ENCODE measurements around the gene KRT40.
"Not testable (repeated sequence)": the region's sequence is repeated elsewhere in the genome, so short reads cannot be mapped to it uniquely, and the experiment has no call there.

KRT40 gene

GRCh38 chr17:41013181-41013580 lies 29.1 kb upstream of the KRT40 start:
- H3K27me3 ChIP-seq (ENCODE audit: control insufficient read depth, insufficient read depth, low read length), result no peaks in the 10 kb centered on the region
- no peak for DNase-seq (ENCODE audit: low read depth, low spot score)
- no peaks in the 10 kb centered on the region for H3K9me3 ChIP-seq (ENCODE audit: control insufficient read depth, insufficient read depth, low read length)
- H3K27ac ChIP-seq (ENCODE audit: low read length), result no peak overlapping the region
- WGBS (ENCODE audit: insufficient coverage, insufficient read length), result no CpG with 5 or more reads among the region's 3 CpGs
- H3K36me3 ChIP-seq (ENCODE audit: control insufficient read depth, insufficient read depth, low read length), result no peaks in the 10 kb centered on the region
- H3K4me1 ChIP-seq (ENCODE audit: control insufficient read depth, insufficient read depth, low read length), result peaks cover 6% of the 10 kb centered on the region
- H3K4me3 ChIP-seq (ENCODE audit: low read length), result no peak overlapping the region

GRCh38 chr17:41012326-41013120 lies 28.4 kb upstream of the KRT40 start:
- Histone ChIP-seq H3K27ac (ENCODE audit: low read length) (no peak overlapping the region), H3K4me1 (ENCODE audit: control insufficient read depth, insufficient read depth, low read length) (peaks cover 6% of the 10 kb centered on the region), H3K9me3 (ENCODE audit: control insufficient read depth, insufficient read depth, low read length) (no peaks in the 10 kb centered on the region), H3K36me3 (ENCODE audit: control insufficient read depth, insufficient read depth, low read length) (no peaks in the 10 kb centered on the region), H3K4me3 (ENCODE audit: low read length) (no peak overlapping the region), H3K27me3 (ENCODE audit: control insufficient read depth, insufficient read depth, low read length) (no peaks in the 10 kb centered on the region)
- 100% methylated on average over 1 of the region's 6 CpGs for WGBS (ENCODE audit: insufficient coverage, insufficient read length)
- no peak for DNase-seq (ENCODE audit: low read depth, low spot score)

DNA sequence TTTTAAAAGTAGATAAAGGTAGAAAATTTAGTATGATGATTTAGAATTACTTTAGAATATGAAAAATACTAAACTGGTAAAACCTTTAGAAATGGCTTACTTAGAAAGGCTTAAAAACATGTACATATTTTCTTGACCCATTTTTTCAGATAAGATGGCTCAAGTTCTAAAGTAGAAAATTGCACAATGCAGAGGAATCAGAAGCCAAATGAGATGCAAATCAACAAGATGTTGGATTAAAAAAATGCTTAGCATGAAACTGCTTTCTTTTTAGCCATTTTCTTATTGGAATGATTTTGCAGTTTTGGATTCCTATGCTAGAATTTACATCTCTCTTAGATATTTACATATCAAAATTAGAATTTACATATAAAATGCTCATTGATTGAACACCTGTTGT lies 26.3 kb upstream of the KRT40 start:
- no peak for DNase-seq (ENCODE audit: low read depth, low spot score)
- Histone ChIP-seq H3K9me3 (ENCODE audit: control insufficient read depth, insufficient read depth, low read length) (no peaks in the 10 kb centered on the region), H3K36me3 (ENCODE audit: control insufficient read depth, insufficient read depth, low read length) (no peaks in the 10 kb centered on the region), H3K4me1 (ENCODE audit: control insufficient read depth, insufficient read depth, low read length) (peaks cover 6% of the 10 kb centered on the region), H3K27me3 (ENCODE audit: control insufficient read depth, insufficient read depth, low read length) (no peaks in the 10 kb centered on the region), H3K27ac (ENCODE audit: low read length) (no peak overlapping the region), H3K4me3 (ENCODE audit: low read length) (no peak overlapping the region)

- Histone ChIP-seq H3K27me3 (ENCODE audit: control insufficient read depth, insufficient read depth, low read length) (no peaks in the 10 kb centered on the region), H3K27ac (ENCODE audit: low read length) (no peak overlapping the region), H3K9me3 (ENCODE audit: control insufficient read depth, insufficient read depth, low read length) (no peaks in the 10 kb centered on the region), H3K4me1 (ENCODE audit: control insufficient read depth, insufficient read depth, low read length) (peaks cover 6% of the 10 kb centered on the region), H3K4me3 (ENCODE audit: low read length) (no peak overlapping the region), H3K36me3 (ENCODE audit: control insufficient read depth, insufficient read depth, low read length) (no peaks in the 10 kb centered on the region)
- WGBS (ENCODE audit: insufficient coverage, insufficient read length), result no CpG with 5 or more reads among the region's 1 CpG
- DNase-seq (ENCODE audit: low read depth, low spot score), result no peak
Observed at GRCh38 chr17:41009936-41010335, 25.8 kb upstream of the KRT40 start.

DNA sequence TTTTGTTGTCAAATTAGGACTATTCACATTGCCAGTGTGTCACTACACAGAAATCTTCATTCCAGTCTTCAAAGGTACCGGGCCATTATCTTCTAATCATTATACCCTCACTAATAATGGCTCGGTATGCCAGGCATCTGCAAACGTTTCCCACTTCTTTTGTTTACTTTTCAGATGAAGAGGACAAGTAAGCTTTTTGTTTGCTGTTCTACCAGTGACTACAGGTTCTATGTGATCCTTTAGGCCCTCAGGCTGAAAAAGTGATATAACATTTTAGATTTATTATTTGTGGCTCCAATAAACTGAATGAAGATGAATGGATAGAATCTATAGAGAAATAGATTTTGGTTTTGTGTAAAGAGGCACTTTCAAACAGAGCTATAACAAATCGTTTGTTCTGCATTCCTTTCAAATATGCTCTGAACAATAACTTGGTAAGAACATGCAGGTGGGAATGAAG lies 25.2 kb upstream of the KRT40 start:
- WGBS (ENCODE audit: insufficient coverage, insufficient read length), result no CpG with 5 or more reads among the region's 4 CpGs
- H3K27ac ChIP-seq (ENCODE audit: low read length), result no peak overlapping the region
- no peak overlapping the region for H3K4me3 ChIP-seq (ENCODE audit: low read length)
- H3K27me3 ChIP-seq (ENCODE audit: control insufficient read depth, insufficient read depth, low read length), result no peaks in the 10 kb centered on the region
- H3K9me3 ChIP-seq (ENCODE audit: control insufficient read depth, insufficient read depth, low read length), result no peaks in the 10 kb centered on the region
- H3K36me3 ChIP-seq (ENCODE audit: control insufficient read depth, insufficient read depth, low read length), result no peaks in the 10 kb centered on the region
- H3K4me1 ChIP-seq (ENCODE audit: control insufficient read depth, insufficient read depth, low read length), result peaks cover 6% of the 10 kb centered on the region
- no peak for DNase-seq (ENCODE audit: low read depth, low spot score)

GRCh38 chr17:41008811-41009210 lies 24.7 kb upstream of the KRT40 start, which contains the start of gene KRTAP3-1:
Gene KRTAP3-1, minus strand, starts transcription at chr17:41009128. Its CDS starts 54 bp downstream, at chr17:41009074.
- H3K9me3 ChIP-seq (ENCODE audit: control insufficient read depth, insufficient read depth, low read length), result no peaks in the 10 kb centered on the region
- no peak within 1 kb of the TSS for H3K4me3 ChIP-seq (ENCODE audit: low read length)
- DNase-seq (ENCODE audit: low read depth, low spot score), result no peak
- H3K36me3 ChIP-seq (ENCODE audit: control insufficient read depth, insufficient read depth, low read length), result no peaks in the 10 kb centered on the region
- H3K4me1 ChIP-seq (ENCODE audit: control insufficient read depth, insufficient read depth, low read length), result peaks cover 6% of the 10 kb centered on the region
- H3K27me3 ChIP-seq (ENCODE audit: control insufficient read depth, insufficient read depth, low read length), result no peaks in the 10 kb centered on the region
- H3K27ac ChIP-seq (ENCODE audit: low read length), result no peak within 1 kb of the TSS
- no CpG with 5 or more reads among the region's 8 CpGs for WGBS (ENCODE audit: insufficient coverage, insufficient read length)

DNA sequence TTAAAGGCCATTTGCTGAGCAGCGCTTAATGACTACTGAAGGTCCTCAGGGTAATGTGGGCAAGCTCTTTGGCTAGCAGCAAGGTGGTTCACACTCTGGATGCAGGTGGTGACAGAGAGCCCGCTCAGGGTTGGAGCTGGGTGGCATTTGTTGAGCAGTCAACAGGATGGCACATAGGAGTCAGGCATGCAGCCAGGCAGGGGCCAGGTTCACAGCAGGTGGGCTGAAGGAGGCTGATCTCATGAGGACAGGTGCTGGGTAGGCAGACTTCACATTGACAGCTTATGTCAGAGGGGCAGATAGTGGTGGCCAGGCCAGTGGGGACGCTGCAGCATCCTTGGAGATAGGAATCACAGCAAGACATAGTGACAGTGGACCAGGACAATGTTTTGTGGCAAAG lies 20.3 kb upstream of the KRT40 start:
- peaks cover 3% of the 10 kb centered on the region for H3K4me1 ChIP-seq (ENCODE audit: control insufficient read depth, insufficient read depth, low read length)
- no peak overlapping the region for H3K4me3 ChIP-seq (ENCODE audit: low read length)
- H3K27me3 ChIP-seq (ENCODE audit: control insufficient read depth, insufficient read depth, low read length), result no peaks in the 10 kb centered on the region
- no peaks in the 10 kb centered on the region for H3K9me3 ChIP-seq (ENCODE audit: control insufficient read depth, insufficient read depth, low read length)
- no peaks in the 10 kb centered on the region for H3K36me3 ChIP-seq (ENCODE audit: control insufficient read depth, insufficient read depth, low read length)
- no peak for DNase-seq (ENCODE audit: low read depth, low spot score)
- H3K27ac ChIP-seq (ENCODE audit: low read length), result no peak overlapping the region
- no CpG with 5 or more reads among the region's 3 CpGs for WGBS (ENCODE audit: insufficient coverage, insufficient read length)

DNA sequence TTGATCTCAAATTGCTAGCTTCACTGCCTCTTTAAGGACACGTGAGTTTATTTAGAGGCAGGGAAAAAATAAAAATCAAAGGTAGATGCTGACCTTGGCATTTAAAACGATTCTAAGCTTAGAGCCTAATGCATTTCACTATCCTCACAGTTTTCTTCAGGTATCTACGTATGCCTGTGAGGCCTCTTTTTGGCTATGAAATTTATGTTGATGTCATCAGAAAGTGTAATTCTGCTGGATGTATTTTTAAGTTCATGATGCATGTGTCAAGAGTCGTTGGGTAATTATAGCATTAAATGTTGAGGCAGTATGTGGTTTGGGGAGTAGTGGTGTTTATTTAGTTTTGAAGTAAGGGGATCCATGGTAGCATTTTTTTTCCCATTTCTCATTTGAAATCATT lies 19.8 kb upstream of the KRT40 start:
- Histone ChIP-seq H3K4me1 (ENCODE audit: control insufficient read depth, insufficient read depth, low read length) (peaks cover 3% of the 10 kb centered on the region), H3K27ac (ENCODE audit: low read length) (no peak overlapping the region), H3K27me3 (ENCODE audit: control insufficient read depth, insufficient read depth, low read length) (no peaks in the 10 kb centered on the region), H3K9me3 (ENCODE audit: control insufficient read depth, insufficient read depth, low read length) (no peaks in the 10 kb centered on the region), H3K4me3 (ENCODE audit: low read length) (no peak overlapping the region), H3K36me3 (ENCODE audit: control insufficient read depth, insufficient read depth, low read length) (no peaks in the 10 kb centered on the region)
- WGBS (ENCODE audit: insufficient coverage, insufficient read length), result 100% methylated on average over 1 of the region's 4 CpGs
- DNase-seq (ENCODE audit: low read depth, low spot score), result no peak

- H3K4me1 ChIP-seq (ENCODE audit: control insufficient read depth, insufficient read depth, low read length), result no peaks in the 10 kb centered on the region
- H3K9me3 ChIP-seq (ENCODE audit: control insufficient read depth, insufficient read depth, low read length), result no peaks in the 10 kb centered on the region
- no peaks in the 10 kb centered on the region for H3K36me3 ChIP-seq (ENCODE audit: control insufficient read depth, insufficient read depth, low read length)
- H3K27me3 ChIP-seq (ENCODE audit: control insufficient read depth, insufficient read depth, low read length), result no peaks in the 10 kb centered on the region
- WGBS (ENCODE audit: insufficient coverage, insufficient read length), result no CpG with 5 or more reads among the region's 5 CpGs
- no peak overlapping the region for H3K4me3 ChIP-seq (ENCODE audit: low read length)
- no peak for DNase-seq (ENCODE audit: low read depth, low spot score)
- no peak overlapping the region for H3K27ac ChIP-seq (ENCODE audit: low read length)
Observed at GRCh38 chr17:41002814-41003213, 18.7 kb upstream of the KRT40 start.

- no CpG with 5 or more reads among the region's 4 CpGs for WGBS (ENCODE audit: insufficient coverage, insufficient read length)
- H3K27me3 ChIP-seq (ENCODE audit: control insufficient read depth, insufficient read depth, low read length), result no peaks in the 10 kb centered on the region
- no peak overlapping the region for H3K4me3 ChIP-seq (ENCODE audit: low read length)
- H3K36me3 ChIP-seq (ENCODE audit: control insufficient read depth, insufficient read depth, low read length), result no peaks in the 10 kb centered on the region
- no peaks in the 10 kb centered on the region for H3K9me3 ChIP-seq (ENCODE audit: control insufficient read depth, insufficient read depth, low read length)
- H3K4me1 ChIP-seq (ENCODE audit: control insufficient read depth, insufficient read depth, low read length), result no peaks in the 10 kb centered on the region
- no peak for DNase-seq (ENCODE audit: low read depth, low spot score)
- H3K27ac ChIP-seq (ENCODE audit: low read length), result no peak overlapping the region
Observed at GRCh38 chr17:41001795-41002194, 17.7 kb upstream of the KRT40 start.

DNA sequence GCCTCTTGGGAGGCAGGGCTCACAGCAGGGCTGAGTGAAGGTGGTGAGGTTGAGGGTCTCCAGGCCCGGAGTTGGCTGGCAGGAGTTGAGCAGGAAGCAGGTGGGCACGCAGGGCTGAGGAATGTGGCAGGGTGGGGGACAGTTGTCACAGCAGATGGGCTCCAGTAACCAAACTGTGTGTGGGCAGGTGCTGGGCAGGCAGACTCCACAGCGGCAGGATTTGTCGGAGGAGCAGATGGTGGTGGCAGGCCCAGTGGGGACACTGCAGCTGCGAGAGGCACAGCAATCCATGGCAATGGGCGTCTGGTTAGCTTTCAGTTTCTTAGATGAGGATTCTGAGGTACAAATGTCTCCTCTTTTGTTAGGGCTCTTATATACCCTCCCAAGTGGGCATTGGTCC lies 15.4 kb upstream of the KRT40 start, which contains the start of gene KRTAP3-2:
Gene KRTAP3-2 (minus strand): TSS at position 344 of the 400 bp plus-strand sequence. CDS start 53 bp downstream, at position 291.
- H3K9me3 ChIP-seq (ENCODE audit: control insufficient read depth, insufficient read depth, low read length); H3K4me1 ChIP-seq (ENCODE audit: control insufficient read depth, insufficient read depth, low read length); DNase-seq (ENCODE audit: low read depth, low spot score); H3K27ac ChIP-seq (ENCODE audit: low read length); H3K4me3 ChIP-seq (ENCODE audit: low read length); H3K27me3 ChIP-seq (ENCODE audit: control insufficient read depth, insufficient read depth, low read length); H3K36me3 ChIP-seq (ENCODE audit: control insufficient read depth, insufficient read depth, low read length): not testable (repeated sequence)
- no CpG with 5 or more reads among the region's 6 CpGs for WGBS (ENCODE audit: insufficient coverage, insufficient read length)
